SK-N-DZ (cell line): ENCODE data around the gene BTBD19.

Experiments used
- DNase-seq: peaks from one replicate; pipeline ENCODE4 v3.0.0-alpha.2; 2015; ENCODE audit warnings: low spot score
- small RNA-seq, 2 experiments: library from RNA; depleted of rRNA; stranded (forward); fragments of <200 nt; gene quantifications; one replicate each; pipeline ENCODE3, GENCODE V24; 2014

Gene BTBD19

DNA sequence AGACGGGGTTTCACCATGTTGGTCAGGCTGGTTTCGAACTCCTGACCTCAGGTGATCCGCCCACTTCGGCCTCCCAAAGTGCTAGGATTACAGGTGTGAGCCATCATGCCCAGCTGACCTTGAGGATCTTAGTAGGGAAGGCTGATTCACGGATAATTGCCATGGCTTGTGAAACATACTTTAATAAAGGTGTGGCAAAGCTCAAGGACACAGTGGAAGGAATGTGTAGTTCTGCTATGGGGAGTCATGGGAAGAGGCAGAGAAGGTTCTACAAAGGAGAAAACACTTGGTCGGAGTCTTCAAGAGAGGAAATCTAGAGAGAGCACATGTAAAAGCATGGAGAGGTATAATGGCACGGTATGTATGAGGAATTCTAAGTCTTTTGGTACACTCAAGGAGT lies 47.4 kb downstream of the BTBD19 start:
- DNase-seq = no peak

GRCh38 chr1:44857446-44857845 lies 49.1 kb downstream of the BTBD19 start:
- DNase-seq = no peak

GRCh38 chr1:44860331-44860730 lies 52.0 kb downstream of the BTBD19 start:
- no peak for DNase-seq

- DNase-seq = no peak
Measured at GRCh38 chr1:44860891-44861425, 52.6 kb downstream of the BTBD19 start.

DNA sequence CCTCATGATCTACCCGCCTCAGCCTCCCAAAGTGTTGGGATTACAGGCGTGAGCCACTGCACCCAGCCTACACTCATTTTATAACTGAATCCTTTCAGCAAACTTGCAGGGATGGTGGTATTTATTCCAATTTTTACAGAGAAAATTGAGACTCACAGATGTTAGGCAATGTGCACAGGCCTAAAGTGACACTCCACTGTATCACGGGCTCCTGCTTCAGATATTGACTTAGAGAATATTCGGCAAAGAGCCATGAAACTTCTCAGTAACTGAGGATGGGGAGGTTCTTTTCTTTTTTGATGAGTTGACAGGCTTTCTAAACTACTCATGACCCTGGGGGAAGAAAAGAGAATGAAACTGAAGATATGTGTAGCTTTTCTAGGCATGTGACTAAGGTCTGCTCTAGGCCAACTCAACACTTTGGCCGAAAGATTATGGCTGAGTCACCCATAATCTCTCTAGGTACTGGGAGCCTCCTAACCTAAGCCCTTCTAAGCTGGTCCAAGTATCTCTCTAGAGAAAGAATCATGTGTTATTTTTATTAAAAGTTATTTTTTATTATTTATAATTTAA lies 54.6 kb downstream of the BTBD19 start:
- no peak for DNase-seq

Small RNA genes within 50 kb of the gene (small RNA-seq; reads per million reads assigned to genes)
- gene AL136380.1 (0 reads per million in 2 experiments), gene SNORD38A (3.2 to 187 reads per million in 2 experiments), gene SNORD38B (0 reads per million in 2 experiments), gene SNORD46 (127 to 1,526 reads per million in 2 experiments), gene SNORD55 (0 reads per million in 2 experiments)
